ENCODE results near the gene KIF3A.

DNA sequence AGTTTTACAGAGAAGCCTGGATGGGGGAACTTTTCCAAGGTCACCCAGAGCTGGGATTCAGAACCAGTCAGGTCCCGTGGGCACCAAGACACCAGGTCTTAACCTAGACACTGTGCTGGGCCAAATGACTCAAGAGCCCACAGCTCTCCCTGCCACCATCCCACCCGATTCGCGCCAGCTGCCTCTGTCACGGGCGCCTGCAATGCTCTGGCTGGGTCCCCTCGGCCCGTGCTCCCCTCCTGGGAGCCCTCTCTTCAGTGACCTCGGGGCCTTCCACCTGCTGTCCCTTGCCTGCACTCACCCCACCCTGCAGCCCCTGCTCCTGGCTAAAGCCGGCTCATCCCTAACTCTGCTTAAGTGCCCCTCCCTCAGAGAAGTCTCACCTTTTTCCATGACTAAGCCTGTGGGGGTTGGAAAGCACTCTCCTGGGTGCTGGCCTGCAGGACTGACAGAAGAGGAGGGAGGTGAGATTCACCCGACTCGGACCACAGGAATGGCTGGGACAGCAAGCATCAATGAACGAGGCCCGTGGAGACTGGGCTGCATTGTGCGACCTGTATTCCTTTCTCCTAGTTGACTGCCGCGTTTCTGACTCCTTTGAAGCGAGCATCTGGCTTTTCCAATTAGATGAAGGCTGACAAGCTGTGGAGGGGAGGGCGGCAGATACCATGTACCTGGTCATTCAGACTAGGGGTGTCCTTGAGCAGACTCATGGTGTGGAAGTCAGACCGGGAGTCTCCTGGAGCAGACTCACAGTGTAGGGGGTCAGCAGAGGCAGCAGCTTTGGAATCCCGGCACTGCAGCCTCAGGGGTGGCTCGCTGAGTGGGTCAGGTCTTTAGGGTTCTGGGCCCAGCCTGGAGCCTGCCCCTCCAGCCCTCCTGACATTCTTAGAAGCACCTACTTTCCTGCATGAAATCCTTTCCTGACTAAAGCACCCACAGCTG is 69.3 kb downstream of the KIF3A start:
- TF ChIP-seq EZH2 (IDR thresholded peaks at IDR 0.05; ENCODE audit: low read depth, low read length, severe bottlenecking) (no peak), TBP (IDR thresholded peaks at IDR 0.05; ENCODE audit: low read depth, low read length) (no peak), CEBPB (IDR thresholded peaks at IDR 0.05; ENCODE audit: low read depth, low read length) (no peak), POLR2A (IDR thresholded peaks at IDR 0.05; ENCODE audit: control extremely low read depth in 1 of 2, low read depth in 2 of 2, low read length in 2 of 2) (no peak), EGR1 (IDR thresholded peaks at IDR 0.05; ENCODE audit: borderline replicate concordance, low read depth, low read length) (no peak), SP1 (IDR thresholded peaks at IDR 0.05; ENCODE audit: low read depth, low read length) (no peak), CBX8 (IDR thresholded peaks at IDR 0.05; ENCODE audit: borderline replicate concordance, low read depth, low read length) (no peak), POLR2AphosphoS5 (IDR thresholded peaks at IDR 0.05; ENCODE audit: low read depth, low read length) (no peak), TAF1 (IDR thresholded peaks at IDR 0.05; ENCODE audit: low read depth, low read length) (no peak), SP2 (IDR thresholded peaks at IDR 0.05; ENCODE audit: low read length) (no peak)
- TF ChIP-seq, protein P1, sequence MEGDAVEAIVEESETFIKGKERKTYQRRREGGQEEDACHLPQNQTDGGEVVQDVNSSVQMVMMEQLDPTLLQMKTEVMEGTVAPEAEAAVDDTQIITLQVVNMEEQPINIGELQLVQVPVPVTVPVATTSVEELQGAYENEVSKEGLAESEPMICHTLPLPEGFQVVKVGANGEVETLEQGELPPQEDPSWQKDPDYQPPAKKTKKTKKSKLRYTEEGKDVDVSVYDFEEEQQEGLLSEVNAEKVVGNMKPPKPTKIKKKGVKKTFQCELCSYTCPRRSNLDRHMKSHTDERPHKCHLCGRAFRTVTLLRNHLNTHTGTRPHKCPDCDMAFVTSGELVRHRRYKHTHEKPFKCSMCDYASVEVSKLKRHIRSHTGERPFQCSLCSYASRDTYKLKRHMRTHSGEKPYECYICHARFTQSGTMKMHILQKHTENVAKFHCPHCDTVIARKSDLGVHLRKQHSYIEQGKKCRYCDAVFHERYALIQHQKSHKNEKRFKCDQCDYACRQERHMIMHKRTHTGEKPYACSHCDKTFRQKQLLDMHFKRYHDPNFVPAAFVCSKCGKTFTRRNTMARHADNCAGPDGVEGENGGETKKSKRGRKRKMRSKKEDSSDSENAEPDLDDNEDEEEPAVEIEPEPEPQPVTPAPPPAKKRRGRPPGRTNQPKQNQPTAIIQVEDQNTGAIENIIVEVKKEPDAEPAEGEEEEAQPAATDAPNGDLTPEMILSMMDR (IDR thresholded peaks at IDR 0.05; ENCODE audit: control extremely low read depth in 1 of 3, insufficient read depth in 1 of 3, low read depth in 1 of 3, low read length in 3 of 3) = no peak
- TF ChIP-seq, protein P2, sequence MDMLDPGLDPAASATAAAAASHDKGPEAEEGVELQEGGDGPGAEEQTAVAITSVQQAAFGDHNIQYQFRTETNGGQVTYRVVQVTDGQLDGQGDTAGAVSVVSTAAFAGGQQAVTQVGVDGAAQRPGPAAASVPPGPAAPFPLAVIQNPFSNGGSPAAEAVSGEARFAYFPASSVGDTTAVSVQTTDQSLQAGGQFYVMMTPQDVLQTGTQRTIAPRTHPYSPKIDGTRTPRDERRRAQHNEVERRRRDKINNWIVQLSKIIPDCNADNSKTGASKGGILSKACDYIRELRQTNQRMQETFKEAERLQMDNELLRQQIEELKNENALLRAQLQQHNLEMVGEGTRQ (IDR thresholded peaks at IDR 0.05; ENCODE audit: low read length) = no peak
- TF ChIP-seq, protein P3, sequence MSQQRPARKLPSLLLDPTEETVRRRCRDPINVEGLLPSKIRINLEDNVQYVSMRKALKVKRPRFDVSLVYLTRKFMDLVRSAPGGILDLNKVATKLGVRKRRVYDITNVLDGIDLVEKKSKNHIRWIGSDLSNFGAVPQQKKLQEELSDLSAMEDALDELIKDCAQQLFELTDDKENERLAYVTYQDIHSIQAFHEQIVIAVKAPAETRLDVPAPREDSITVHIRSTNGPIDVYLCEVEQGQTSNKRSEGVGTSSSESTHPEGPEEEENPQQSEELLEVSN (IDR thresholded peaks at IDR 0.05) = no peak
- TF ChIP-seq, protein P4, sequence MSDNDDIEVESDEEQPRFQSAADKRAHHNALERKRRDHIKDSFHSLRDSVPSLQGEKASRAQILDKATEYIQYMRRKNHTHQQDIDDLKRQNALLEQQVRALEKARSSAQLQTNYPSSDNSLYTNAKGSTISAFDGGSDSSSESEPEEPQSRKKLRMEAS (IDR thresholded peaks at IDR 0.05) = no peak
